ENCODE measurements around the gene NELL1.

The NELL1 gene

DNA sequence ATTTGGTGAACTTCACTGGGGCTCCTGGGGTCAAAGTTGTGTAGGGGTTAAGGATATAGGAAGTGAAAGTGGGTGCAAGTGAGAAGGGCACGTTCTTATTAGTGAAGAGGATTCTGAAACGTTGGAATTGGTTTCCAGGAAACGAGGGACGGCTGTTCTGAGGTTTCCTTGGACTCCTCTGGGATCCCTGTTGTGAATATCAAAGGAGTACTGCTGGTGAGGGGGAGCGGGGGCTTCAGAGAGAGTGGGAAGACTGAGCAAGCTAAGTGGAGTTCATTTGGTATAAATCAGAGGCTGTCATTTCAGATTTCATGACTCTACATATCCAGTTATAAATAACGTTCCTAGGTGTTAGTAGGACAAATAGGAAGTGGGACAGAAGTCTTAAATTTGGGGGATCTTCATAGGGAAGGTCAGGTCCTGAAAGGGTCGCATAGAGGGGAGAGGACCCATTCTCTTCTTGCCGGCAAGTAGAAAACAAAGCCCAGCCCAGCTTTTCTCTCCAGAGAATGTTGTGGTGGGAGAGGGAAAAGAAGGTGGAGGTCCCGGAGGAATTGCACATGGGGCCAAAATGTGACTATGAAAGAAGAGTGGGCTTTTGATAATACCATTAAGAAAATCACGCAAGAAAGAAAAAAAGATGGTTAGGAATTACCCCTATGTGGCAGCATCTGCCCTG is 1.1 kb upstream of the NELL1 start:
- no peak for DNase-seq (ENCODE audit: low read depth)

DNA sequence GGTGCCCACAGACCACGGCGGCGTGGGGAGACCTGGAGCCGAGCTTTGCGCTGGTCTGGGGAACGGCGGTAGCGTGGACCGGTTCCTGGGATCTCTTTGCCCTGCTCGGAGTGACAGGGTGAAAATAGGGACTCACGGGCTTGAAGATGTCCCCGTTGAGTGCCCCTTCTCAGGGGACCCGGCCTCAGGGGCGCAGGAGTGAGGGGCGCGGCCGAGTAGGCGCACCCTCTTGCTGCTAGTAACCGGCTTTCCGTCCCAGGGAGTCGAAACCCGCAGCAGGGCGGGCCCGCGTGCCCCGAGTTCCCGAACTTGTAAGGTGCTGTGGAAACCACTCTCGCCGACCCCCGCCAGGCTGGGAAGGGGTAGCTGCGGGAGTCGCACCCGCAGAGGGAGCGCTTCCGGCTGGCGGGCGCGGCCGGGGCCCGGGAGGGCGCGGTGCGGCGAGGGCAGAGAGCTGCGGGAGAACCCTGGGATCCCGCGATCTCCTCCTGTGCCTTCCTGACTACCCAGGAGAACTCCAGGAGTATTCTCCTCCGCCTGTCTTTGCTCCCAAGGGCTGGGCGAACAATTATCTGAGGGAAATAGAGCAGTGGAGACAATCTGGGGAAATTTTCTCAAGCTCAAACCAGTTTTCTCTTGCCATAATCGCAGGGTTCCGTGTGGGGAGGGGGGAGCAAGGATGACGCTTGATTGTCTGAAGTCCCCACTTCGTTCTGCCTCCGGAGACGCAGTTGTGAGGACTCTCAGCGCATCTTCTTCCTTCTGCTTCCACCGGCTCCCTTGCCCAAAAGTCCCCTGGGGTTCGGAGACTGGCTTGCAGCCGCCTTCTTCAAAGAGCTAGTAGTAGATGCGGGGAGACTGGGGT is 666 bp downstream of the NELL1 start:
- DNase-seq (ENCODE audit: low read depth): no peak

DNA sequence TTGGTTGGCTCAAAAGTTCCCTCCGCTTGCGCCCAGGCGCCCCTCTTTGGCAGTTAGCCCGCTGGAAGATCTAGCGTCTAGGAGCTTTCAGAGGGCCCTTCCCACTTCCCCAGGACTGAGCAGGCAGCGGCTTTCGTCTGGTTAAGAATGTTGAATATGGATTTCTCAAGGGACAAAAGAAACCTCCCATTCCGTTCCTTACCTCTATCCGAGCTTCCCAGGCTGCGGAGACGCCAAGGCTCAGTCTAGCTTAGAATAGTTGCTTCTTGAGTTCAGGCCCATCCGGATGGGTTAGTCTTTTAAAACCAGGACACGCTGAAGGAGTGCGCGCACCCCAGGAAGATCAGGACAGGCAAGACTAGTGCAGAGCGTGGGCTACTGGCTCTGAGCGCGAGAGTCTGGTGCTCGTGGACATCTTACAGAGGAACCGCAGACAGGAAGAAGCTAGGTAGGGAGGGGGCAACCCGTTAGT is 1.6 kb downstream of the NELL1 start:
- no peak for DNase-seq (ENCODE audit: low read depth)

DNA sequence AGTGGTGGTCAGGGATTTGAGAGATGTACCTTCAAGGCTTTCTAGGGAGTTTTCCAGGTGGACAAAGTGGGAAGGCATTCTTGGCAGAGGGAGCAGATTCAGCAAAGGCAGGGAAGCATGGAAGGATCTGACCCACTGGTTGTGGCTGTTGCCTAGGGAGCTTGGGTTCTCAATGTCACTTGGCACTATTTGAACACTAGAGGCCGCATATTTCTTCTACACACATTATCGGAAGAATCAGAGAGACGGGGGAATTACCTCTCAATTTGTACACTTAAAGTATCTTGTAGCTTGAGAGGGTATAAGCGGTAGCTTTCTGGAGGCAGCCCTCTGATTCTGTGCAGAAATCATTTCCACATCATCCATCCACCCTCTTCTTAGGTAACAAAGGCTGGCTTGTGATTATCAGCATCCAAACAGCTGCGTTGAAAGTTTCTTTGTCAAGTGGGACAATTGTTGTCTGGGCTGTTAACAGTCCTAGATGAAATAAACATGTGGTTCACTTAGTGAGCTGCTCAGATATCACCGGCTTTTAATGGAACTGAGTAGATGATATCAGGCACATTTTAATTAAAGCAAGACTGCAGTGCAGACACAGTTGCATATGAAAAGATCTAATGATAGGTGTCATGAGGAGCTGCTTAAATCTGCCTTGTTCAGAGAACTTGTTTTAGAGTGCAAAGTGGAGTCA is 2.6 kb downstream of the NELL1 start:
- no peak for DNase-seq (ENCODE audit: low read depth)

DNA sequence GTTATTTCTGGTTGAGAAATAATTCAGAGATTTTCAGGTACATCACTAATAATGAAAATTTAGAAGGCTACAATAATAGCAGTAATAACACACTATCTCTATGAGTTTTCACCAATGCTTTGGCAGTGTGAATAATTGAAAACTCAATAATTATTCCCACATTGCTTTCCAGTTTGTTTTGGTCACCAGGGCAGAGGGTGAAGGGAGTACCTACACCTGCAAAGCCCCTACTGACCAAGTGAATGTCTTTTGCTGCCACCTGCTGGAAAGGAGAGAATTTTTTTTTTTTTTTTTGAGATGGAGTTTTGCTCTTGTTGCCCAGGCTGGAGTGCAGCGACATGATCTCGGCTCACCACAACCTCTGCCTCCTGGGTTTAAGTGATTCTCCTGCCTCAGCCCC is 3.2 kb downstream of the NELL1 start:
- DNase-seq (ENCODE audit: low read depth): no peak

DNA sequence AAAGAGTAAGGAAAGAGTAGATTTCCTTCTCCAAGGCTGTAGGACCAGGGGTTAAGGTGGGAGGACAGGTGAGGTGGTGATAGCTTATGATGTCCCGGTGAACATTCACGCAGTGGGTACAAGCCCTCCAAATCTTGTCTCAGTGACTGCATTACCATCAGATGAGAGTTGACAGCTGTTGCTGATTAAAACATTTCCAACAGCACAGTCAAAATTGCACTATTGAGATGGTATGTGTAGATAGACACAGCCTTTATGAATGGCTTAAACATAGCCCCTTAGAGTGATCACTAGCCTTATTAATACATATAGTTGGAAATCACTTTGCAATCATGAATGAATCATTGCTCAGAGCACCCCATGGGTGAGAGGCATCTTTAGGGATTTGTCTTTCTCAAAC is 7.3 kb downstream of the NELL1 start:
- DNase-seq (ENCODE audit: low read depth): no peak

DNA sequence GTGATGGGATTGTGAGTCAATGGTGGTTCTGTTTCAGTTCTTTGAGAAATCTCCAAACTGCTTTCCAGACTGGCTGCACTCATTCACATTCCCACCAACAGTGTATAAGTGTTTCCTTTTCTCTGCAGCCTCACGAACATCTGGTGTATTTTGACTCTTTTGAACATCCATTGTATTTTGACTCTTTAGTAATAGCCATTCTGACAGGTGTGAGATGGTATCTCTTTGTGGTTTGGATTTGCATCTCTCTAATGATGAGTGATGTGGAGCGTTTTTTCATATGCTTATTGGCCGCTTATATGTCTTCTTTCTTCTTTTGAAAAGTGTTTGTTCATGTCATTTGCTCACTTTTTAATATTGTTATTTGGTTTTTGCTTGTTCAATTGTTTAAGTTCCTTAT is 19.4 kb downstream of the NELL1 start:
- DNase-seq (ENCODE audit: low read depth): no peak

DNA sequence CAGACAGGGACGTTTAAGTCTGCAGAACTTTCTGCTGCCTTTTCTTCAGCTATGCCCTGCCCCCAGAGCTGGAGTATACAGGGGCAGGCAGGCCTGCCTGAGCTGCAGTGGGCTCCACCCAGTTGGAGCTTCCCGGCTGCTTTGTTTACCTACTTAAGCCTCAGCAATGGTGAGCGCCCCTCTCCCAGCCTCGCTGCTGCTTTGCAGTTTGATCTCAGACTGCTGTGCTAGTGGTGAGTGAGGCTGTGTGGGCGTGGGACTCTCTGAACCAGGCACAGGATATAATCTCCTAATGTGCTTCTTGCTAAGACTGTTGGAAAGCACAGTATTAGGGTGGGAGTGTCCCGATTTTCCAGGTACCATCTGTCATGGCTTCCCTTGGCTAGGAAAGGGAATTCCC is 38.5 kb downstream of the NELL1 start:
- DNase-seq (ENCODE audit: low read depth): no peak

DNA sequence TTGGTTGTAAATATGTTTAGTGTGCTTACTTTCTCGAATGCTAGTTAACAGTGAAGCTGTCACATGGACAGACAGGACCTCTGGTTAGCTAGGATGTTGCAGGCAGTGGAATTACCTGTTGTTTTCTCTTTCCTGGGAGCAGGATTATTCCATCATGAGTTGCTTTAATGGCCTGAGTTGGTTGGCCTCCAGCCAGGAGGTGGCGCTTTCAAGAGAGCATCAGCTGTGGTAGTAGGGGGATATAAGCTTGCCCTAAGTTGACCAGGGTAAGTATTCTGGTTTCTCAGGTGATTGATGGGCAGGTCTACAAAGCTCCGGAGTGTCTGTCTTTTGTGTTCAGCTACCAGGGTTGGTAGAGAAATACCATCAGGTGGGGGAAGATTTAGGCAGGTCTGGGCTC is 43.5 kb downstream of the NELL1 start:
- no peak for DNase-seq (ENCODE audit: low read depth)

DNA sequence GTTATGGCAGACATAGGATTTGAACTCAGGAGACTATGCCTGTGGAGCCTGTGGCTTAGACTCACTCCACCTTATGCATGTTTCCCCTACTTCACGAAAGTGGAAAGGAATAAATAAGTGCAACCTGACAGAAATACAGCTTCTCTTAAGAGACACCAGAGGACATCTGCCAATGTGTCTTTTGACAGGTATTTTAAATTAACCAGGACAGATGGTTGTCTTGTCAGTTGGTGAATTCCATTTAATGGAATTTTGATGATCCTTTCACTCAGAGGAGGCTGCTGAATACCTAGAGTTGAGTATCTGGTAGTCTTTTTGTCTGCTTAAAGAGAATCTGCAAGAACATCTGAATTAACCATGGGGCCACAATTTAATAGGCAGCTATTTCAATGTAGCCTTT is 46.1 kb downstream of the NELL1 start:
- no peak for DNase-seq (ENCODE audit: low read depth)

DNA sequence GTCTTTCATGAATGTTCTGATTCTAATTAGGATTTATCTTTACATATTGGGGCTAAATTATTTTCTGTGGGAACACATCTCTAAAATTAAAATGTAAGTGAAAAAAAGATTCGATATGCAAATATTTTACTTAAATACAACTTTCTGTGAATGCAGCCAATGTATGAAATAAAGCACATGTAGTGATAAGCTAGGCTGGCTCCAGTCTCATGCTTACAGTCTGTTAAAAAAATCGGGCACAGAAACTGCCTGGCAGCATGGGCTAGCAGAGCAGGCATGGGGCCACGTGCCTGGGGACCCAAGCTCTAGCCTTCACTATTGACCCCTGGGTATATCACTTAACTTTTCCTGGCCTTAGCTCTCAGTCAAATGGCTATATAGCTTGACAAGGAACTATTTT is 46.5 kb downstream of the NELL1 start:
- no peak for DNase-seq (ENCODE audit: low read depth)

DNA sequence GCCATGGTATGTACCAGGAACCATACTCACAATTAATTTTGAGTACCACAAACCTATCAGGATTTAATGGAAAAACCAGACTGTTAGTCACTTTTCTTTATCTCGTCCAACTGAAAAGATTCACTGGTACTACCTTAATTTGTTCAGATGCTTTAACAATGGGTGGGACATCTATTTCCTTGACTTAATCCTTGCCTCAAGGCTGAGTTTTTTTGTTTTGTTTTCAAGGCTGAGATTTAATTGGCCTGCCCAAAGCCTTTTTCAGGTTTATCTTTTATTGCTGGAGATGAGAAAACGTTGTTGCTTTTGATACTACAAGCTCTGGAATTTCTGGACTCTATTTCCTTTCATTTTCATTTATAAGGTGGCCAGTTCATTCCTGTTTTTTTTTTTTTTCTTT is 50.4 kb downstream of the NELL1 start:
- DNase-seq (ENCODE audit: low read depth): no peak

DNA sequence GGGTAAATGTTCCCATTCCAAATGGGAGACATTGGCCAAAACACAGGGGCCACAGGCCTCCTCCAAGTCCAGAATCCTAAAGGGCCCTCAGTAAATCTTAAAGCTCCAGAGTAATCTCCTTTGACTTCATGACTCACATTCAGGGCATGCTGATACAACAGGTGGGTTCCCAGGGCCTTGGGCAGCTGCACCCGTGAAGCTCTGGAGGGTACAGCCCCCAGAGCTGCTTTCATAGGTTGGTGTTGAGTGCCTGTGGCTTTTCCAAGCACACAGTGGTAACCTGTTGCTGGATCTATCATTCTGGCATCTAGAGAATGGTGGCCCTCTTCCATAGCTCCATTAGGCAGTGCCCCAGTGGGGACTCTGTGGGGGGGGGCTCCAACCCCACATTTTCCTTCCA is 54.0 kb downstream of the NELL1 start:
- no peak for DNase-seq (ENCODE audit: low read depth)

DNA sequence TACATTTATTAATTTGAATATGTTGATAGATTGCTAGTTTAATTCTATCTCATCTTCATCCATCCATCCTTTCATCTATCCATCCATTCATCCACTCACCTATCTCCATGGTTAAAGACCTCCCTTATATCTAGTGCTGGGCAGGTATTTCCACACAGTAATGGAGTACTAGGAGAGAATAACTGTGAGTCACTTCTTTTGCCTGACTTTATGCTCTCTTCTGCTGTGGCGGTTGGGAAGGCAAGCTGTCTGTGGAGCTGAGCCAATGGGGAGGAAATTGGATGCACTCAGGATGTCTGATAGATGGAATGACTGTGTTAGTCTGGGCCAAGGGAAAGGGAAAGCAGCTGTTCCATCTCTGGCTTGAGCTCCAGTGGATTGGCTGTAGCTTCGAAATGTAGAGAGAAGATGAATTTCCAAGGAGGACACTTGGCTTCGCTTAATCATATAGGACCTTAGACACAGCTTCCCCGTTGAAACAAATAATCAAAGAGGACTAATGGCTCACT is 60.3 kb downstream of the NELL1 start:
- no peak for DNase-seq (ENCODE audit: low read depth)

DNA sequence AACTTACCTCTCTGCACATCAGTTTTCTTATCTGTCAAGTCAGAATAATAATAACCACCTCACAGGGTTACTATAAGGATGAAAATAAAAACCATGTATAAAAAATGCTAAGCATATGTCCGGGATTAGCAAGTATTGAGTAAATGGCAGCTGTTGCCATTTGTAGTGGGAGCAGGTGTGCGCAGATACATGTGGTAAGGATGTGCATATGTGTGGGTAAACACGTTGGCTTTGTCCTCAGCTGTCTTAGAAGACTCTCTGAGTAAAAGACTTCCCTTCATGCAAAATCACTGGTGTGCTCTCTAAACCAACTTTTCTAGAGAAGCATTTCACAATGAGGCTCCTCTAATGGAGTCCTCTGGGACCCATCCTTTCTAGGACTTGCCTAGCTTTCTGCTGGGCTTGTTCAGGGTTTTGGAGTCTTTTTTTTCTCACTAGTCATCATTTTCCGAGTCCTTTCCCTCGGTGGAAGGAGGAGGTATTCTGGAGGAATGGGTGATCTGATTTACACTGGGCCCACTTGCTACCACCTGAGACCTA is 62.4 kb downstream of the NELL1 start:
- no peak for DNase-seq (ENCODE audit: low read depth)

DNA sequence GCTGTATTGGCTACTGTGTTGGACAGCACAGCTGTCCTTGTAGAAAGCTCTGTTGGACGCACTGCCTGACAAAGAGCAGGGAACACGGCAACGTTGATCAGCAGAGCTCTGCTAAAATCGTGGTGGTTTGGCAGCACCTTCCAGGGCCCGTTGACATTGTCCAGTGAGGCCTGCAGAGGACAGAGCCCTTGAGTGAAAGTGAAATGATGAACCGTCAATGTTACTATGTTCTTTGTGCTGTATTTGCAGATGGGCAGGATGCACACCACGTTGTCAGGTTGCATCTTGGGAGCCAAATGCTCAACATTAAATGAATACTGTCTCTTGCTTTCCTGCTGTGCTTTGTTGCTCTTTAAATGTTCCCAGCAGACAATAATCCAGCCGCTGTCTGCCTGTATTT is 69.7 kb downstream of the NELL1 start:
- no peak for DNase-seq (ENCODE audit: low read depth)

DNA sequence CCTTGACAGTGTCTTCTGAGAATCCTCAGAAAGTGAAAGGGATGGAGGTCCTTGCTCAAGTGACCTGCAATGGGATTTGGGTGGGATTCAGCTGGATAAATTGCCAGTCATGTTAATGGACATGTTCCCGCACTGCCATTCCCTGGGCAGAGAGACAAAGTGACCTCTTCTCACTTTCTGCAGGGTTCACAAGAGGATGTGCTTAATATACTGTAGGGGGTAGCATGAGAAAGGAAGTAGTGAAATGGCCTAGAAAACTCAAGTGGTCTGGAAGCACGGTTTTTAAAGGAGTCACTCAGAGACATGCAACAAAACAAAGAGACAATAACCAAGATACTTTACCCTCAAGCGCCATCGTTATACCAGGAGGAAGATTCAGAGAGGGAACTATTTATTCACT is 70.2 kb downstream of the NELL1 start:
- DNase-seq (ENCODE audit: low read depth): no peak

DNA sequence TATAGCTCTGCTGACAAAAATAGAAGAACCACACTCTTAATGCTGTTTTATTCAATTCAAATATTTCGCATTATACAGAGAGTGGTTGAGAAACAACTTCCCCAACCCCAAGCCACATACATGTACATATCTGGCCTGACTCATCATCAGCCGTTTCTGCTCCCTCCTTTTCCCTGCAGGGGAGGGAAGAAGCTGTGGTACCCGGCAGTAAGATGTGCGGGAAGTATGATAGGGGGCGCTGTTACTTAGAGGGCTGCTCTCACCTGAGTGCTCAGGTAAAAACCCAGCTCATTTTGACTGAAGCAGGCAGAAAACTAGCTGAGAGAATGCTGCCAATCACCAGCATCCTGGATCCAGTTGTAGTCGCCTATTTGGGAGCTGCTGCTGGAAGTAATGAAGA is 85.5 kb downstream of the NELL1 start:
- no peak for DNase-seq (ENCODE audit: low read depth)

DNA sequence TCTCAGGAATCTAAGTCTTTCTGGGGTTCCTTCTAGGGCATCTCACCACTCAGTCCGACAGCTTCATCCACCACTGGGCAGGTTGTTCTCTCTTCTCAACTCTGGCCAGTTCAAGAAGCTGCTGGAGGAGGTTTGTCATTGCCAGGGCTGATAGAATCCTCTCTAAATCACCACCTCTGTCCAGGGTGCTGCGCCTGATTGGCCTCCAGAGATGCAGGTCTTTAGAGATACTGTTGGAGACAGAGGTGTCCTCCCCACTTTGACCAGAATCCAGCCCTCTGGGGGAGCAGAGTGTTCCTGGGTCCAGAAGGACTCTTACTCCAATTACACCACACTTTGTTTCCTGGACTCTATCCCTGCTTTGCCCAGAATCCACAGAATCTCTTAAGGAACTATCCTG is 90.2 kb downstream of the NELL1 start:
- DNase-seq (ENCODE audit: low read depth): no peak

DNA sequence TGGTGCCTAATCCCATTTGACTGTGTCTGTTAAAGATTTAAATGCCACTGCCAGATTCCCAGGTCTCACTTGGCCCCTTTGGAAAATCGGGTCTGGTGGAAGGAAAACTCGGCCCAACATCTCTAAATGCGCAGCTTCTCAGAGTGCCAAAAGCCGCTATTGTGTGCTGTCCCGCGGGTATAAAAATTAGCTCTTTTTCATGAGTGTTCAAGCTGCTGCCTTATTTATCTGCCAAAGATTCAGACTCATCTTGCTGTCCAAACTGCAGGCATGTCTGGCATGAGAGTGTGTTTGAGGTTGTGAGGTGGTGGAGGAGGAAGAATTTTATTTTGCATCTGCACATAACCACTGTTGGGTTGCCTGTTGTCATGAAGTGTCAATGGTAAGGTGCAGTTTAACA is 91.4 kb downstream of the NELL1 start:
- no peak for DNase-seq (ENCODE audit: low read depth)

DNA sequence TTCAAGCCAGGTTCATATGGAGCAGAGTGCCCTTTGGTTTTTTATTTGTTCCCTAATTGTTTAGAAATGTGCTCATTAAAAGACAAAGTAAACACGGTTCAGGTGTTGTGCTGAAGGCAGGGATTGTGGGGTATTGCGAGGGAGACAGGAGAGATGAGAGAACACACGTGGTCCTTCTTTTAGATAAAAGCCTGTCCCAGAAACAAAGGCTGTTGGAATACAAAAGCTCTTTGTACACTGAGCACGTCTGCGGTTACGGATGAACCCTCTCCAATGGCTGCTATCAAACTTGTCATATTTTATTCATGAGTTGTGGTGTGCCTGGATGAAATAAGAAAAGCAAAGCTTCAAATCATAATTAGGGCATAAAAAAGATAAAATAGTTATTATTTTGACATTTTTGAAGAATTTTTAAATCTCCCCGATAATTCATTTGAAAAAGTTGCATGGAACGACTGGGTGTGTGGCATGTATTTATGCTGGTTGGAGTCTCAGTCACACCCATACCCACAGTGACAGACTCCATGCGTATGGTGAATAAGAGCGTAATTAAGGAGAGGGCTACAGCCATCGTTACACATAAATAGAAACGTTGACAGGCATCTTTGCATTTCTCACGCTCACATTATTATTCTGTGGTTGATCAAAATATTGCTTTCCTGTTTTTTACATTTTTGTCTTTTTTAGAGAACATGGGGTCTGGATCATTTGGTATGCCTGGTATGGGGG is 92.9 kb downstream of the NELL1 start:
- DNase-seq (ENCODE audit: low read depth): no peak

DNA sequence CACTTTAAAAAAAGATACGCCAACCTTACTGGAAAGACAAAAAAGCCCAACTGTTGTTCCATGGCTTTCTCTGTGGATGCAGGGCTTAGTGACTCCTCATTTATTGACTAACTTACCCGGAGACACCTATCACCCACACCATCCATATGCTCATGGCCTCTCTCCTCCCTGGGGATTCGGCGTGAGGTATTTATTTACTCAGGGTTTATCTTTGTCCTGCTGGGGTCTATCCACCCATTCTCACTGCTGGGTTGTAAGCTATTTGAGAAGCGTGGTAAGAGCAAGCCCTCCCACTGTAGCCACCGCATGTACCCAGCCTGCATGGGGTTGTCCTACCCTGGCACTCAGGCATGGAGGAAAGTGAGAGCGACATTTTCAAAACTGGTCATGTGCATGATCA is 93.6 kb downstream of the NELL1 start:
- DNase-seq (ENCODE audit: low read depth): no peak

All from activated T-cell treated with anti-CD3 and anti-CD28 coated beads for 24 hours (primary cell).